ENCODE measurements around the gene ITGAL.

GRCh38 chr16:30543067-30543466, 70.5 kb downstream of the ITGAL start:
- TF ChIP-seq CTCF (IDR thresholded peaks at IDR 0.05) (no peak), POLR2A (IDR thresholded peaks at IDR 0.05) (no peak)

Measured in adrenal gland (tissue), 5 donors.